22Rv1 (cell line): Measurements from ENCODE around the gene CACNG3.

Experiments
- ZFX ChIP-seq: fragments of 450-650 bp; IDR thresholded peaks from 2 replicates; pipeline ENCODE4 v1.6.1; 2017; ENCODE audit warnings: antibody characterized with exemption, borderline replicate concordance
- TF ChIP-seq, protein P1 (sequence below): fragments of 450-650 bp; IDR thresholded peaks from 2 replicates; pipeline ENCODE4 v1.5.1; 2017; ENCODE audit warnings: mild to moderate bottlenecking

- TF ChIP-seq, protein P1, sequence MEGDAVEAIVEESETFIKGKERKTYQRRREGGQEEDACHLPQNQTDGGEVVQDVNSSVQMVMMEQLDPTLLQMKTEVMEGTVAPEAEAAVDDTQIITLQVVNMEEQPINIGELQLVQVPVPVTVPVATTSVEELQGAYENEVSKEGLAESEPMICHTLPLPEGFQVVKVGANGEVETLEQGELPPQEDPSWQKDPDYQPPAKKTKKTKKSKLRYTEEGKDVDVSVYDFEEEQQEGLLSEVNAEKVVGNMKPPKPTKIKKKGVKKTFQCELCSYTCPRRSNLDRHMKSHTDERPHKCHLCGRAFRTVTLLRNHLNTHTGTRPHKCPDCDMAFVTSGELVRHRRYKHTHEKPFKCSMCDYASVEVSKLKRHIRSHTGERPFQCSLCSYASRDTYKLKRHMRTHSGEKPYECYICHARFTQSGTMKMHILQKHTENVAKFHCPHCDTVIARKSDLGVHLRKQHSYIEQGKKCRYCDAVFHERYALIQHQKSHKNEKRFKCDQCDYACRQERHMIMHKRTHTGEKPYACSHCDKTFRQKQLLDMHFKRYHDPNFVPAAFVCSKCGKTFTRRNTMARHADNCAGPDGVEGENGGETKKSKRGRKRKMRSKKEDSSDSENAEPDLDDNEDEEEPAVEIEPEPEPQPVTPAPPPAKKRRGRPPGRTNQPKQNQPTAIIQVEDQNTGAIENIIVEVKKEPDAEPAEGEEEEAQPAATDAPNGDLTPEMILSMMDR: no peak
- TF ChIP-seq ZFX: no peak
These were observed 140.5 kb downstream of the CACNG3 start for GRCh38 chr16:24396350-24397271.
